SKM-1 (cell line): ENCODE measurements around the gene FES.

ENCODE experiments used
- DNase-seq: peaks from one replicate; lab custom pipeline; 2025; ENCODE audit not compliant: unreplicated experiment; lab: John Stamatoyannopoulos, UW

Gene FES

DNA sequence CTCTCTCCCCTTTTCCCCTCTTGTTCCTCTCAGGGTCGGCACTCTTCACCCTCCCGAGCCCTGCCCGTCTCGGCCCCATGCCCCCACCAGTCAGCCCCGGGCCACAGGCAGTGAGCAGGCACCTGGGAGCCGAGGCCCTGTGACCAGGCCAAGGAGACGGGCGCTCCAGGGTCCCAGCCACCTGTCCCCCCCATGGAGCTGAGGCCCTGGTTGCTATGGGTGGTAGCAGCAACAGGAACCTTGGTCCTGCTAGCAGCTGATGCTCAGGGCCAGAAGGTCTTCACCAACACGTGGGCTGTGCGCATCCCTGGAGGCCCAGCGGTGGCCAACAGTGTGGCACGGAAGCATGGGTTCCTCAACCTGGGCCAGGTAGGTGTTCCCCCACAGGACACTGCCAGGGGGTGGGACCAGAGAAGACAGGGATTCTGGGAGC lies 8.7 kb upstream of the FES start:
- DNase-seq: no peak

GRCh38 chr15:90876046-90876445 lies 8.3 kb upstream of the FES start:
- DNase-seq: no peak

- no peak for DNase-seq
Observed at GRCh38 chr15:90876512-90877170, 7.7 kb upstream of the FES start.

- DNase-seq: no peak
Observed at GRCh38 chr15:90877315-90877714, 7.0 kb upstream of the FES start.

DNA sequence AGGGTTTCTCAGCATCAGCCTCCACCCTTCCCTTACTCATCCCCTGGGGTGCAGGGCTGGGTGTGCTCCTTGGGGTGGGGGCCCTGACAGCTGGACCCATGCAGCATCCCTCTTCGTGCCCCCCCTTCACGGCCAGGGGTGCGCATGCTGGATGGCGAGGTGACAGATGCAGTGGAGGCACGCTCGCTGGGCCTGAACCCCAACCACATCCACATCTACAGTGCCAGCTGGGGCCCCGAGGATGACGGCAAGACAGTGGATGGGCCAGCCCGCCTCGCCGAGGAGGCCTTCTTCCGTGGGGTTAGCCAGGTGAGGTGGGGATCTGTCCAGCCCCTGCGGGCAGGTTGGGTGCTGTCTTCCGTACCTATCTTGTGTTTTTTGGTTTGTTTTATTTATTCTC lies 6.3 kb upstream of the FES start:
- DNase-seq: no peak

GRCh38 chr15:90878660-90879059 lies 5.6 kb upstream of the FES start:
- DNase-seq: no peak

DNA sequence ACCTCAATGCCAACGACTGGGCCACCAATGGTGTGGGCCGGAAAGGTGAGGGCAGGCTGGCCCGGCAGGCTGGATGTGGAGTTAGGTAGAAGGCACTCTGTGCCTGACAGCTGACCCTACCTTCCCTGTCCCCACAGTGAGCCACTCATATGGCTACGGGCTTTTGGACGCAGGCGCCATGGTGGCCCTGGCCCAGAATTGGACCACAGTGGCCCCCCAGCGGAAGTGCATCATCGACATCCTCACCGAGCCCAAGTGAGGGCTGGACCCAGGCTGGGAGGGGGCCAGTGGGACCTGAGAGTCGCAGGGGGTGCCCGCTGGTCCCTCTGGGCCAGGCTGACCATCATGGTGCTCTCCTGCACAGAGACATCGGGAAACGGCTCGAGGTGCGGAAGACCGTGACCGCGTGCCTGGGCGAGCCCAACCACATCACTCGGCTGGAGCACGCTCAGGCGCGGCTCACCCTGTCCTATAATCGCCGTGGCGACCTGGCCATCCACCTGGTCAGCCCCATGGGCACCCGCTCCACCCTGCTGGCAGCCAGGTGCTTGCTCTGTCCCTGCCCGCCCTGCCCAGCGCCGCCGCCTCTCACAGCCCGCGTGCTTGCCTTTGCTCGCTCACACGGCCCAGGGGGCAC lies 4.5 kb upstream of the FES start:
- DNase-seq: no peak

DNA sequence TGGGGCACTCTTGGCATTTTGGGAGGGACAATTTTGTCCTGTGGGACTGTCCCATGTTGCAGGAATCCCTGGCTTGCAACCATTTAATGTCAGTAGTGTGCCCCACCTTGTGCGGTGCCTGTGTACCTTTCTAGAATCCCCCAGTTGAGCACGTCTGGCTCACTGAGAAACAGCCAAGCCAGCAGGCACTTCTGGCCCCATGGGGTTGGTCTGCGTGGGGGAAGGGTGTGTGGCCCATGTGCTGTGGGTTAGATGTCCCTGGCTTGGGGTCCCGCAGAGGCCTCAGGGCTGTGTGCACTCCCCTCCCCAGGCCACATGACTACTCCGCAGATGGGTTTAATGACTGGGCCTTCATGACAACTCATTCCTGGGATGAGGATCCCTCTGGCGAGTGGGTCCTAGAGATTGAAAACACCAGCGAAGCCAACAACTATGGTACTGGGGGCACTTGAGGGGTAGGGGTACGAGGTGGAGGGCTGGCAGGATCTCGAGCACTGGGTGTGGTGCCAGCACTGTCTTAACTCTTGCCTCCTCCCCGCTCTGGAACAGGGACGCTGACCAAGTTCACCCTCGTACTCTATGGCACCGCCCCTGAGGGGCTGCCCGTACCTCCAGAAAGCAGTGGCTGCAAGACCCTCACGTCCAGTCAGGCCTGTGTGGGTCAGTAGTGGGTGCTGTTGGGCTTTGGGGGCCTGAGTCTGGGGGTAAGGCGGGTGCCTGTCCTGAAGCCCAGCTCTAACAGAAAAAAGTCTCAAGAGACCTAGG lies 3.7 kb upstream of the FES start:
- no peak for DNase-seq

DNA sequence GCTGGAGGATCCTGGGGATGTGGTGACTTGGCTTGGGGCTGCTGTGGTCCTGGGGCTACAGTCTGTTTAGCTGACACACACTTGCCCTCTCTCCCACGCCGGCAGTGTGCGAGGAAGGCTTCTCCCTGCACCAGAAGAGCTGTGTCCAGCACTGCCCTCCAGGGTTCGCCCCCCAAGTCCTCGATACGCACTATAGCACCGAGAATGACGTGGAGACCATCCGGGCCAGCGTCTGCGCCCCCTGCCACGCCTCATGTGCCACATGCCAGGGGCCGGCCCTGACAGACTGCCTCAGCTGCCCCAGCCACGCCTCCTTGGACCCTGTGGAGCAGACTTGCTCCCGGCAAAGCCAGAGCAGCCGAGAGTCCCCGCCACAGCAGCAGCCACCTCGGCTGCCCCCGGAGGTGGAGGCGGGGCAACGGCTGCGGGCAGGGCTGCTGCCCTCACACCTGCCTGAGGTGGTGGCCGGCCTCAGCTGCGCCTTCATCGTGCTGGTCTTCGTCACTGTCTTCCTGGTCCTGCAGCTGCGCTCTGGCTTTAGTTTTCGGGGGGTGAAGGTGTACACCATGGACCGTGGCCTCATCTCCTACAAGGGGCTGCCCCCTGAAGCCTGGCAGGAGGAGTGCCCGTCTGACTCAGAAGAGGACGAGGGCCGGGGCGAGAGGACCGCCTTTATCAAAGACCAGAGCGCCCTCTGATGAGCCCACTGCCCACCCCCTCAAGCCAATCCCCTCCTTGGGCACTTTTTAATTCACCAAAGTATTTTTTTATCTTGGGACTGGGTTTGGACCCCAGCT lies 2.9 kb upstream of the FES start:
- DNase-seq: no peak

DNA sequence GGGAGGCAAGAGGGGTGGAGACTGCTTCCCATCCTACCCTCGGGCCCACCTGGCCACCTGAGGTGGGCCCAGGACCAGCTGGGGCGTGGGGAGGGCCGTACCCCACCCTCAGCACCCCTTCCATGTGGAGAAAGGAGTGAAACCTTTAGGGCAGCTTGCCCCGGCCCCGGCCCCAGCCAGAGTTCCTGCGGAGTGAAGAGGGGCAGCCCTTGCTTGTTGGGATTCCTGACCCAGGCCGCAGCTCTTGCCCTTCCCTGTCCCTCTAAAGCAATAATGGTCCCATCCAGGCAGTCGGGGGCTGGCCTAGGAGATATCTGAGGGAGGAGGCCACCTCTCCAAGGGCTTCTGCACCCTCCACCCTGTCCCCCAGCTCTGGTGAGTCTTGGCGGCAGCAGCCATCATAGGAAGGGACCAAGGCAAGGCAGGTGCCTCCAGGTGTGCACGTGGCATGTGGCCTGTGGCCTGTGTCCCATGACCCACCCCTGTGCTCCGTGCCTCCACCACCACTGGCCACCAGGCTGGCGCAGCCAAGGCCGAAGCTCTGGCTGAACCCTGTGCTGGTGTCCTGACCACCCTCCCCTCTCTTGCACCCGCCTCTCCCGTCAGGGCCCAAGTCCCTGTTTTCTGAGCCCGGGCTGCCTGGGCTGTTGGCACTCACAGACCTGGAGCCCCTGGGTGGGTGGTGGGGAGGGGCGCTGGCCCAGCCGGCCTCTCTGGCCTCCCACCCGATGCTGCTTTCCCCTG lies 2.2 kb upstream of the FES start:
- DNase-seq: no peak

DNA sequence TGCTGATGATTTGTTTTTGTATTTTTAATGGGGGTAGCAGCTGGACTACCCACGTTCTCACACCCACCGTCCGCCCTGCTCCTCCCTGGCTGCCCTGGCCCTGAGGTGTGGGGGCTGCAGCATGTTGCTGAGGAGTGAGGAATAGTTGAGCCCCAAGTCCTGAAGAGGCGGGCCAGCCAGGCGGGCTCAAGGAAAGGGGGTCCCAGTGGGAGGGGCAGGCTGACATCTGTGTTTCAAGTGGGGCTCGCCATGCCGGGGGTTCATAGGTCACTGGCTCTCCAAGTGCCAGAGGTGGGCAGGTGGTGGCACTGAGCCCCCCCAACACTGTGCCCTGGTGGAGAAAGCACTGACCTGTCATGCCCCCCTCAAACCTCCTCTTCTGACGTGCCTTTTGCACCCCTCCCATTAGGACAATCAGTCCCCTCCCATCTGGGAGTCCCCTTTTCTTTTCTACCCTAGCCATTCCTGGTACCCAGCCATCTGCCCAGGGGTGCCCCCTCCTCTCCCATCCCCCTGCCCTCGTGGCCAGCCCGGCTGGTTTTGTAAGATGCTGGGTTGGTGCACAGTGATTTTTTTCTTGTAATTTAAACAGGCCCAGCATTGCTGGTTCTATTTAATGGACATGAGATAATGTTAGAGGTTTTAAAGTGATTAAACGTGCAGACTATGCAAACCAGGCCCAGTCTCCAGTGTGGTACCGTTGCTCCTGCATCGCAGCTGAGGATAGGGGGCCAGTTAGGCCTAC lies 1.4 kb upstream of the FES start:
- no peak for DNase-seq

GRCh38 chr15:90883526-90883975 lies 753 bp upstream of the FES start:
- no peak for DNase-seq

GRCh38 chr15:90884719-90885431 lies 571 bp downstream of the FES start:
- DNase-seq: no peak

GRCh38 chr15:90885432-90886290 lies 1.4 kb downstream of the FES start:
- peak; percentile 86 for DNase-seq

DNA sequence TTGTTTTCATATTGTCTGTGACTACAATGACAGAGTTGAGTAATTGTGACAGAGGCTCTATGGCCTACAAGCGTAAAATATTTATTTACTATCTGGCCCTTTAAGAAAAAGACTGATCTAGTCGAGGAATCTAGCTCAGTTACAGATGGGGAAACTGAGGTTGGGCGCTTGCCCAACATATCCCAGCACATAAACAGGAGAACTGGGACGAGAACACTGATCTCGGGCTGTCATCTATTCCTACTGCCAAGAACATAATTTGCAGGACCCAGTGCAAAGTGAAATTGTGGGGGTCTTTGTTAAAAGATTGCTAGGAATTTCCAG lies 1.9 kb downstream of the FES start:
- DNase-seq: no peak

- DNase-seq: no peak
Observed at GRCh38 chr15:90887037-90887481, 2.8 kb downstream of the FES start.

GRCh38 chr15:90889313-90889730 lies 5.0 kb downstream of the FES start:
- no peak for DNase-seq

GRCh38 chr15:90889736-90890456 lies 5.6 kb downstream of the FES start:
- DNase-seq: no peak
